Gastroesophageal sphincter (tissue), 4 donors: ENCODE data around the gene OR4K2. TPM values are rescaled to one million over a fixed set of nuclear protein-coding genes. Genes with fewer than 3 reads are reported as not detected.

Source experiments
- ATAC-seq: fragments of 150-250 bp; one replicate; pipeline ENCODE4 v1.9.1; 2016; ENCODE audit warnings: mild to moderate bottlenecking, moderate library complexity
- H3K27ac ChIP-seq, 4 donors: fragments of 200-600 bp; sonication (generic) in 3 of 4; 1 replicate in 3 of 4; 2 replicates in 1 of 4; pipeline ENCODE4 v1.5.1; 2016 to 2019
- H3K27me3 ChIP-seq: fragments of 200-600 bp; sonication (generic); one replicate; pipeline ENCODE4 v1.5.1; 2019
- H3K36me3 ChIP-seq, 2 donors: fragments of 200-600 bp; sonication (generic); one replicate each; pipeline ENCODE4 v1.5.1; 2019; ENCODE audit warnings: control low read depth in 1 of 2
- H3K4me1 ChIP-seq, 3 donors: fragments of 200-600 bp; sonication (generic); 1 replicate in 2 of 3; 2 replicates in 1 of 3; pipeline ENCODE4 v1.5.1; 2016 to 2019; ENCODE audit warnings: control low read depth in 2 of 3
- H3K4me3 ChIP-seq, 2 donors: fragments of 200-600 bp; sonication (generic); one replicate each; pipeline ENCODE4 v1.5.1; 2019; ENCODE audit warnings: mild to moderate bottlenecking in 1 of 2, moderate library complexity in 1 of 2
- H3K9me3 ChIP-seq, 3 donors: fragments of 200-600 bp; sonication (generic); one replicate each; pipeline ENCODE4 v1.5.1; 2017 to 2019; ENCODE audit warnings: control low read depth in 2 of 3
- EP300 ChIP-seq: sonication (generic); formaldehyde crosslinking; IDR thresholded peaks from one replicate; pipeline ENCODE4 v1.6.1; 2017; ENCODE audit warnings: antibody characterized with exemption, mild to moderate bottlenecking
- POLR2A ChIP-seq, 2 donors: fragments of 450-650 bp; IDR thresholded peaks; one replicate each; pipeline ENCODE4 v1.6.1; 2017; ENCODE audit warnings: antibody characterized with exemption in 2 of 2, mild to moderate bottlenecking in 2 of 2, moderate library complexity in 1 of 2
- POLR2AphosphoS5 ChIP-seq: sonication (generic); formaldehyde crosslinking; IDR thresholded peaks from one replicate; pipeline ENCODE4 v1.6.1; 2017; ENCODE audit warnings: antibody characterized with exemption
- WGBS, 2 donors: methylation state at CpG; one replicate each; pipeline ENCODE4 v1.1.5; 2018; ENCODE audit warnings: low coverage in 1 of 2; 5-methylcytosine and 5-hydroxymethylcytosine counted together
- total RNA-seq, 4 donors: library from RNA; depleted of rRNA; stranded (reverse); fragments of >200 nt; gene quantifications; one replicate each; pipeline ENCODE4 v1.1.0, GENCODE V29; 2016
- TF ChIP-seq, protein P1 (sequence below), 4 experiments: fragments of 200-600 bp in 2 of 4; fragments of 450-650 bp in 2 of 4; sonication (generic) in 1 of 4; IDR thresholded peaks; one replicate each; pipeline ENCODE4 v1.5.1; 2017 to 2019; ENCODE audit warnings: antibody characterized with exemption in 4 of 4, mild to moderate bottlenecking in 2 of 4, moderate library complexity in 2 of 4

OR4K2 gene
- total RNA-seq, 4 donors from 2014 or later = not detected

DNA sequence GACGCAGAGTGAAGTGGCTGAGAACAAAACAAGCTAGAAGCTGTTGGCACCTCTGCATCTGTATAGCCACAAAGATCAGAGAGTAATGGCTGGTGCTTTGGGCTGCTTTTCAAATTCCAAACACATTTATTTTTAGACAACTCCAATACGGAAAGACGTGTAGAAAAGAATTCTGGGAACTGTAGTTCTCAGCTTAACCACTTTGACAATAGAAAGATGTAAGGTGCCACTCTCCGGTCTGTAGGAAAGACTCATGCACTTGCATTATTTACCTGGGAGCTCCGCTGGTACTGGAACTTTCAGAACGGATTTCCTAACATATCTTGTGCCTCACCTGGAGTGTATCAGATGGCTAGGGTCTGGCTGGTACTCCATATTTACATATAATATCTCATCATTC is 1.8 kb upstream of the OR4K2 start:
- H3K4me1 ChIP-seq = no peaks in the 10 kb centered on the region
- no peaks in the 10 kb centered on the region for H3K27me3 ChIP-seq
- WGBS, 2 donors = 21 to 34% methylated on average over 5 to 6 of the region's 6 CpGs
- ATAC-seq = no peak
- no peak for TF ChIP-seq POLR2AphosphoS5
- no peak for TF ChIP-seq EP300
- TF ChIP-seq, protein P1, sequence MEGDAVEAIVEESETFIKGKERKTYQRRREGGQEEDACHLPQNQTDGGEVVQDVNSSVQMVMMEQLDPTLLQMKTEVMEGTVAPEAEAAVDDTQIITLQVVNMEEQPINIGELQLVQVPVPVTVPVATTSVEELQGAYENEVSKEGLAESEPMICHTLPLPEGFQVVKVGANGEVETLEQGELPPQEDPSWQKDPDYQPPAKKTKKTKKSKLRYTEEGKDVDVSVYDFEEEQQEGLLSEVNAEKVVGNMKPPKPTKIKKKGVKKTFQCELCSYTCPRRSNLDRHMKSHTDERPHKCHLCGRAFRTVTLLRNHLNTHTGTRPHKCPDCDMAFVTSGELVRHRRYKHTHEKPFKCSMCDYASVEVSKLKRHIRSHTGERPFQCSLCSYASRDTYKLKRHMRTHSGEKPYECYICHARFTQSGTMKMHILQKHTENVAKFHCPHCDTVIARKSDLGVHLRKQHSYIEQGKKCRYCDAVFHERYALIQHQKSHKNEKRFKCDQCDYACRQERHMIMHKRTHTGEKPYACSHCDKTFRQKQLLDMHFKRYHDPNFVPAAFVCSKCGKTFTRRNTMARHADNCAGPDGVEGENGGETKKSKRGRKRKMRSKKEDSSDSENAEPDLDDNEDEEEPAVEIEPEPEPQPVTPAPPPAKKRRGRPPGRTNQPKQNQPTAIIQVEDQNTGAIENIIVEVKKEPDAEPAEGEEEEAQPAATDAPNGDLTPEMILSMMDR (IDR thresholded peaks at IDR 0.05) = no peak
- TF ChIP-seq POLR2A (IDR thresholded peaks at IDR 0.05) = no peak
- H3K9me3 ChIP-seq = no peaks in the 10 kb centered on the region
- no peaks in the 10 kb centered on the region for H3K36me3 ChIP-seq
- H3K4me3 ChIP-seq = no peak overlapping the region
- no peak overlapping the region for H3K27ac ChIP-seq

DNA sequence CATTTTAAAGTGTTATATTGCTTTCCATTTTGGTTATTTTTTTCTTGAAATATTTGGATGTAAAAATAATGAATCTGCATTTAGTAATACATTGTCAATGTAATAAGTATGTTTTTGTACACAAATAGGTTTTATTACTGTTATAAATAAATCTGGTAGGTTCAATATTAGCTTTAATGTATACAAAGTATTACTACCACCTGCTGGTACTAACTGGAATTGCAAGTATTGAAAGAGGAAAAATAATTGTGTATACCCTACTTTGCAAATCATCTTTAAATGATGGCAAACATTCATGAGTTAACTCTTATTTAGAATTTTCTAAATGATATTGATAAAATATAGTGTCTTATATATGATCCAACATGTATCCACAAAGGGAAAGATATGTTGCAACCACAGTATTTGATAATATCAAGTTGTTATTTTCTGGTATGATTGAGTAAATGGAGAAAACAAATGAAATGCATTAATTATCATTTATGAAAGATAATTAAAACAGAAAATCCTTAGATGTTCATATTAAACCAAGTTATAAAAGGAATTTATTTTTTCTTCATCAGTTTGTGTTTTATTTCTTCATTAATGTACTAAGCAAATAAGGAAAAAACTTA is 3.2 kb downstream of the OR4K2 start:
- Histone ChIP-seq H3K36me3 (no peaks in the 10 kb centered on the region), H3K9me3 (no peaks in the 10 kb centered on the region), H3K4me3 (no peak overlapping the region), H3K27me3 (no peaks in the 10 kb centered on the region), H3K4me1 (no peaks in the 10 kb centered on the region), H3K27ac (no peak overlapping the region)
- no peak for ATAC-seq
- TF ChIP-seq EP300 = no peak
- TF ChIP-seq, protein P1 (IDR thresholded peaks at IDR 0.05) = peak in 1 of 4 experiments; percentile 29
- no peak for TF ChIP-seq POLR2A (IDR thresholded peaks at IDR 0.05)
- no peak for TF ChIP-seq POLR2AphosphoS5

DNA sequence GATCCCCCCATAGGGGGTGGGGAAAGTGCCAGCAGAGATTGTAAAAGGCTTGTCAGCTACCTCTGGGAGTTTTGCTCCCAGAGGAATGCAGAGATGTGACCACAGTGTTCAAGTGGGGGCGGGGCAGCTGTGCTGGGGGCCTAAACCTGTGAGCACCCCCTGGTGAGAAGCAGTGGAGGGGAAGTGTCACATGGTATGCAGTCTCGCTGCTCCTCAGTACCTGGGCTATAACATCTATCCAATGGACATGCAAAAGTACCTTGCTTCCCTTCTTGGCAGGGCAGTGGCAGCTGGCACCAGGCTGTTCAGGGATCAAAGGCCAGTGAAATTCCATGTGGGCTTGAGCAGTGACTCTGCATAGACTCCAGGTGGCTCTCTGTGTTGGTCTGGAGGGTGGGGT is 20.3 kb downstream of the OR4K2 start:
- WGBS, 2 donors = no CpG with 5 or more reads among the region's 2 CpGs

DNA sequence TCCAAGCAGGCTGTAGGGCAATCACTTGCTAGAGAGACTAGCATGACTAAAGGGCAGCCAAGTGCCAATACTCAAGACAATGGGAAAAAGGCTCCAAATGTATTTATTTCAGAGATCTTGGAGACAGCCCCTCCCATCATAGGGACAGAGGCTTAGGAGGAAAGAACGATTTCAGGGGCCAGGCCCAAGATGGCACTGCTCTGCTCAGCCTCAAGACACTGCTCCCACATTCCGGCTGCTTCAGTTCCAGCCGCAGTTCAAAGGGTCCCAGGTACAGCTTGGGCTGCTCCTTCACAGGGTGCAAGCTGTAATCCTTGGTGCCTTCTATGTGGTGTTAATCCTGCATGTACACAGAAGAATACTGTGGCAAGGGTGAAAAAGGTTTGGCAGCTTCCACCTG is 26.1 kb downstream of the OR4K2 start:
- no peak for ATAC-seq
- Histone ChIP-seq H3K4me1 (no peaks in the 10 kb centered on the region), H3K4me3 (no peak overlapping the region), H3K36me3 (no peaks in the 10 kb centered on the region), H3K27me3 (no peaks in the 10 kb centered on the region), H3K27ac (no peak overlapping the region), H3K9me3 (peaks cover 0 to 28% (median 0%) of the 10 kb centered on the region in 3 donors)
- TF ChIP-seq, protein P1 (IDR thresholded peaks at IDR 0.05) = no peak
- no peak for TF ChIP-seq POLR2A (IDR thresholded peaks at IDR 0.05)
- no peak for TF ChIP-seq POLR2AphosphoS5
- WGBS, 2 donors = 11% methylated on average over 1 of the region's 3 CpGs; no CpG with 5 or more reads in 1 of the 2 donors

More for the DNA sequence above, 20.3 kb downstream of the OR4K2 start:
- no peaks in the 10 kb centered on the region for H3K36me3 ChIP-seq
- H3K9me3 ChIP-seq = peaks cover 0 to 75% (median 0%) of the 10 kb centered on the region in 3 donors
- TF ChIP-seq POLR2AphosphoS5 = no peak
- TF ChIP-seq, protein P1 (IDR thresholded peaks at IDR 0.05) = no peak
- no peak for TF ChIP-seq POLR2A (IDR thresholded peaks at IDR 0.05)
- no peak for TF ChIP-seq EP300
- no peaks in the 10 kb centered on the region for H3K27me3 ChIP-seq
- no peak overlapping the region for H3K4me3 ChIP-seq
- ATAC-seq = no peak
- no peak overlapping the region for H3K27ac ChIP-seq
- no peaks in the 10 kb centered on the region for H3K4me1 ChIP-seq

DNA sequence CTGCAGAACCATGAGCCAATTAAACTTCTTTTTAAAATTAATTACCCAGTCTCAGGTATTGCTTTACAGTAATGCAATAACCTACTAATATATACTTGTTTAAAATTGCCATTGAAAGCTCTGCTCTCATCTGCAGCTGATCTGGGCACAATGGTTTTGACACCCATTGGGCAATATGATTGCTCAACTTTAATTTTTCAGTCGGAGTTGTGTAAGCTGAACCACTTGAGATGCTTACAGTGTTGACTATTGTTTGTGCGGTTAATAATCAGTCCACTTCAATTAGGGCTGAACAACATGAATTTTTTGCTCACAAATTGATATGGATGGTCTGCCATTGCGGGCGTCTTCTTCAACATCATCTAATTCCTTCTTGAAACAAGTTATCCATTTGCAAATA is 27.5 kb downstream of the OR4K2 start:
- WGBS, 2 donors = 80 to 86% methylated on average over 3 to 4 of the region's 4 CpGs
- no peak for TF ChIP-seq POLR2A (IDR thresholded peaks at IDR 0.05)
- no peak for TF ChIP-seq EP300
- no peak for TF ChIP-seq POLR2AphosphoS5
- TF ChIP-seq, protein P1 (IDR thresholded peaks at IDR 0.05) = no peak

More for the DNA sequence above, 27.5 kb downstream of the OR4K2 start:
- Histone ChIP-seq H3K27me3 (no peaks in the 10 kb centered on the region), H3K4me1 (no peaks in the 10 kb centered on the region), H3K27ac (no peak overlapping the region), H3K36me3 (no peaks in the 10 kb centered on the region), H3K4me3 (no peak overlapping the region), H3K9me3 (peaks cover 0 to 14% (median 0%) of the 10 kb centered on the region in 3 donors)
- no peak for ATAC-seq
